ENCODE results near the gene PYDC1. TPM values are rescaled to one million over a fixed set of nuclear protein-coding genes. Genes with fewer than 3 reads are reported as not detected.
"Not testable (repeated sequence)": the region's sequence is repeated elsewhere in the genome, so short reads cannot be mapped to it uniquely, and the experiment has no call there.

PYDC1 gene
- total RNA-seq (2014; rRNA removed; shearing (Covaris generic)) = not detected in 2 replicates

GRCh38 chr16:31216422-31217135, at the start of gene PYDC1:
TSS of gene PYDC1 (minus strand) at chr16:31217135. CDS start at chr16:31217028, 107 bp downstream.
- DNase-seq (ENCODE audit: low read depth) = no peak

- DNase-seq (ENCODE audit: low read depth) = peak; percentile 81
Measured at GRCh38 chr16:31265329-31266245, 48.7 kb upstream of the PYDC1 start.

- DNase-seq (ENCODE audit: low read depth) = no peak
Measured at GRCh38 chr16:31262084-31262483, 45.1 kb upstream of the PYDC1 start.

- no peak for DNase-seq (ENCODE audit: low read depth)
Measured at GRCh38 chr16:31260136-31260931, 43.4 kb upstream of the PYDC1 start.

GRCh38 chr16:31258366-31258765, 41.4 kb upstream of the PYDC1 start:
- DNase-seq (ENCODE audit: low read depth) = no peak

GRCh38 chr16:31256466-31256865, 39.5 kb upstream of the PYDC1 start:
- no peak for DNase-seq (ENCODE audit: low read depth)

GRCh38 chr16:31253642-31254045, 36.7 kb upstream of the PYDC1 start:
- DNase-seq (ENCODE audit: low read depth) = peak; percentile 14

GRCh38 chr16:31251435-31251834, 34.5 kb upstream of the PYDC1 start:
- DNase-seq (ENCODE audit: low read depth) = no peak

- DNase-seq (ENCODE audit: low read depth) = no peak
Measured at GRCh38 chr16:31250782-31251384, 33.9 kb upstream of the PYDC1 start.

- no peak for DNase-seq (ENCODE audit: low read depth)
Measured at GRCh38 chr16:31248344-31248743, 31.4 kb upstream of the PYDC1 start.

GRCh38 chr16:31246296-31246695, 29.4 kb upstream of the PYDC1 start:
- no peak for DNase-seq (ENCODE audit: low read depth)

- not testable (repeated sequence) for DNase-seq (ENCODE audit: low read depth)
Measured at GRCh38 chr16:31245598-31245997, 28.7 kb upstream of the PYDC1 start.

- DNase-seq (ENCODE audit: low read depth) = no peak
Measured at GRCh38 chr16:31243734-31244670, 27.1 kb upstream of the PYDC1 start.

GRCh38 chr16:31242206-31242605, 25.3 kb upstream of the PYDC1 start:
- DNase-seq (ENCODE audit: low read depth) = peak; percentile 6

GRCh38 chr16:31238041-31238440, 21.1 kb upstream of the PYDC1 start:
- no peak for DNase-seq (ENCODE audit: low read depth)

- no peak for DNase-seq (ENCODE audit: low read depth)
Measured at GRCh38 chr16:31229501-31229900, 12.6 kb upstream of the PYDC1 start.

GRCh38 chr16:31228206-31228605, 11.3 kb upstream of the PYDC1 start:
- no peak for DNase-seq (ENCODE audit: low read depth)

GRCh38 chr16:31225193-31225592, 8.3 kb upstream of the PYDC1 start:
- DNase-seq (ENCODE audit: low read depth) = no peak

GRCh38 chr16:31224092-31224955, 7.4 kb upstream of the PYDC1 start:
- no peak for DNase-seq (ENCODE audit: low read depth)

Measured in RPMI7951 (cell line).